ENCODE results near the gene LRRN1. TPM values are rescaled to one million over a fixed set of nuclear protein-coding genes. Genes with fewer than 3 reads are reported as not detected.

LRRN1 gene
- total RNA-seq, 2 donors from 2014 or later = 0.24 to 0.74 TPM

- intact Hi-C loops (cut with DNase I) = no loop called here
- TF ChIP-seq, protein P1, sequence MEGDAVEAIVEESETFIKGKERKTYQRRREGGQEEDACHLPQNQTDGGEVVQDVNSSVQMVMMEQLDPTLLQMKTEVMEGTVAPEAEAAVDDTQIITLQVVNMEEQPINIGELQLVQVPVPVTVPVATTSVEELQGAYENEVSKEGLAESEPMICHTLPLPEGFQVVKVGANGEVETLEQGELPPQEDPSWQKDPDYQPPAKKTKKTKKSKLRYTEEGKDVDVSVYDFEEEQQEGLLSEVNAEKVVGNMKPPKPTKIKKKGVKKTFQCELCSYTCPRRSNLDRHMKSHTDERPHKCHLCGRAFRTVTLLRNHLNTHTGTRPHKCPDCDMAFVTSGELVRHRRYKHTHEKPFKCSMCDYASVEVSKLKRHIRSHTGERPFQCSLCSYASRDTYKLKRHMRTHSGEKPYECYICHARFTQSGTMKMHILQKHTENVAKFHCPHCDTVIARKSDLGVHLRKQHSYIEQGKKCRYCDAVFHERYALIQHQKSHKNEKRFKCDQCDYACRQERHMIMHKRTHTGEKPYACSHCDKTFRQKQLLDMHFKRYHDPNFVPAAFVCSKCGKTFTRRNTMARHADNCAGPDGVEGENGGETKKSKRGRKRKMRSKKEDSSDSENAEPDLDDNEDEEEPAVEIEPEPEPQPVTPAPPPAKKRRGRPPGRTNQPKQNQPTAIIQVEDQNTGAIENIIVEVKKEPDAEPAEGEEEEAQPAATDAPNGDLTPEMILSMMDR (IDR thresholded peaks at IDR 0.05) = no peak
- no peak for DNase-seq
- Histone ChIP-seq H3K9ac (ENCODE audit: low read depth in 2 of 2, low read length in 2 of 2) (no peak overlapping the region), H3K36me3 (no peaks in the 10 kb centered on the region), H3K27me3 (peaks cover 16% of the 10 kb centered on the region), H3K4me1 (no peaks in the 10 kb centered on the region), H3K9me3 (no peaks in the 10 kb centered on the region), H3K27ac (no peak overlapping the region), H3K4me3 (no peak overlapping the region)
Measured at GRCh38 chr3:3804560-3804959, 5.3 kb downstream of the LRRN1 start.

DNA sequence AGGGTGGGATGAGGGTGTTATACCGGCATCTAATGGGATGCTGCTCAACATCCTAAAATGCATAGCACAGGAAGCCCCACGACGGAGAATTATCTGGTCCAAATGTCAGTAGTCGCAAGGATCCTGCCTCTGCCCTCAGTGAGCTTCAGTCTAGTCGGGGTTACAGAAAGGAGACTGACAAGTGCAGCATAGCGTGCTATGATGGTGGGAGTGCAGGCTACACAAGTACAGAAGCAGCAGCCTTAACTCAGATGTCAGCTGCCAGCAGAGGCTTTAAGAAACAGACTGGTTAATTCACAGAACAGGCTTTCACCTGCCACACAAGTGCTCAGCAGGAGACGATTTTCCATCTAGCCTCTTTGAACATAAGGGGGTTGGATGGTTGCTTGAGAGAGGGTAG lies 6.9 kb downstream of the LRRN1 start:
- TF ChIP-seq, protein P1 (IDR thresholded peaks at IDR 0.05) = no peak
- no peaks in the 10 kb centered on the region for H3K9me3 ChIP-seq
- DNase-seq = no peak
- H3K27ac ChIP-seq = no peak overlapping the region
- H3K9ac ChIP-seq (ENCODE audit: low read depth in 2 of 2, low read length in 2 of 2) = no peak overlapping the region
- H3K27me3 ChIP-seq = peaks cover 4% of the 10 kb centered on the region
- intact Hi-C loops (cut with DNase I) = no loop called here
- H3K4me3 ChIP-seq = no peak overlapping the region
- no peaks in the 10 kb centered on the region for H3K36me3 ChIP-seq
- no peaks in the 10 kb centered on the region for H3K4me1 ChIP-seq

DNA sequence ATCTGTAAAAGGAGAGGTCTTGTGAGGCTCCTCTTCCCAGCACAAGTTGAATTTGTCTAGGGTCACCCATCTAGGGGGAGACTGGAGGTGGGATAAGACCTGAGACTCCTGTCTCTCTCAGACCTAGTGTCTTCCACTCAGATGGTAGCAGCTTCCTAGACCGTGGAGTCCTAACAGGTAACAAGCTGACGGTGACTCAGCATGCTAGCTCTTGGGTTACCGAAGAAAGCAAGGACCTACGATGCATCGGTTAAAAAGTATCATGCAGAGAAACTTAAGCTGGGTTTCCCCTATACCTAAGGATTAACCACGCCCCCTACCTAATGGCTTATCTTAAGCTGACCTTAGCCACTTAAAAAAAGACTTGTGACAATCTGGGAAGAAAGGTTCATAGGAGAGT lies 7.6 kb downstream of the LRRN1 start:
- H3K9me3 ChIP-seq = no peaks in the 10 kb centered on the region
- TF ChIP-seq, protein P1 (IDR thresholded peaks at IDR 0.05) = no peak
- DNase-seq = no peak
- H3K4me1 ChIP-seq = no peaks in the 10 kb centered on the region
- intact Hi-C loops (cut with DNase I) = no loop called here
- no peaks in the 10 kb centered on the region for H3K36me3 ChIP-seq
- H3K27me3 ChIP-seq = no peaks in the 10 kb centered on the region
- no peak overlapping the region for H3K9ac ChIP-seq (ENCODE audit: low read depth in 2 of 2, low read length in 2 of 2)
- no peak overlapping the region for H3K27ac ChIP-seq
- H3K4me3 ChIP-seq = no peak overlapping the region

DNA sequence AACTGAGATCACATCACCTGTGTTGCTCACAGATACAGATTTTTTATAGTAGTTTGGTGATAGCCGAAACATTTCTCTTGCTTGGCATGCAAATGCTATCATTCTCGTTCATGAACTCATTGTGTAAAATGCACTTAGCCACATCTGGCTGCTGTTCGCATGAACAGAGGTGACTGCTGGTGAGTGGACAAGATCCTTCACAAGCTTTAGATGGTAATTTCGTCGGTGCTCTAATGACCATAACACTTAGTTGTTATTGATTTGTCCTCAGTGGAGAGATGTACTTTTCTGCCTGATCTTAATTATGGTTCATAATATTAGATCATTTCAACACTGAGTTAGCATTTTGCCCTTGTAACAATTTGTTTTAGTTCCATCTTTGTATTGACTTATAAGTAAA lies 13.8 kb downstream of the LRRN1 start:
- H3K27me3 ChIP-seq = no peaks in the 10 kb centered on the region
- H3K27ac ChIP-seq = no peak overlapping the region
- H3K36me3 ChIP-seq = no peaks in the 10 kb centered on the region
- no peak overlapping the region for H3K4me3 ChIP-seq
- TF ChIP-seq, protein P1 (IDR thresholded peaks at IDR 0.05) = no peak
- no peak for DNase-seq
- intact Hi-C loops (cut with DNase I) = no loop called here
- no peak overlapping the region for H3K9ac ChIP-seq (ENCODE audit: low read depth in 2 of 2, low read length in 2 of 2)
- H3K9me3 ChIP-seq = no peaks in the 10 kb centered on the region
- H3K4me1 ChIP-seq = no peaks in the 10 kb centered on the region

GRCh38 chr3:3815206-3815605 lies 16.0 kb downstream of the LRRN1 start:
- intact Hi-C loops (cut with DNase I) = no loop called here
- no peaks in the 10 kb centered on the region for H3K36me3 ChIP-seq
- no peaks in the 10 kb centered on the region for H3K27me3 ChIP-seq
- no peak overlapping the region for H3K4me3 ChIP-seq
- no peaks in the 10 kb centered on the region for H3K9me3 ChIP-seq
- TF ChIP-seq, protein P1 (IDR thresholded peaks at IDR 0.05) = no peak
- no peak overlapping the region for H3K9ac ChIP-seq (ENCODE audit: low read depth in 2 of 2, low read length in 2 of 2)
- no peak for DNase-seq
- no peaks in the 10 kb centered on the region for H3K4me1 ChIP-seq
- H3K27ac ChIP-seq = no peak overlapping the region

GRCh38 chr3:3816034-3816433 lies 16.8 kb downstream of the LRRN1 start:
- Histone ChIP-seq H3K4me1 (no peaks in the 10 kb centered on the region), H3K36me3 (no peaks in the 10 kb centered on the region), H3K9me3 (no peaks in the 10 kb centered on the region), H3K9ac (ENCODE audit: low read depth in 2 of 2, low read length in 2 of 2) (no peak overlapping the region), H3K27ac (no peak overlapping the region), H3K27me3 (no peaks in the 10 kb centered on the region), H3K4me3 (no peak overlapping the region)
- TF ChIP-seq, protein P1 (IDR thresholded peaks at IDR 0.05) = no peak
- intact Hi-C loops (cut with DNase I) = no loop called here
- no peak for DNase-seq
